ENCODE measurements around the gene OCA2. TPM values are rescaled to one million over a fixed set of nuclear protein-coding genes. Genes with fewer than 3 reads are reported as not detected.

Gene OCA2
- total and polyA plus RNA-seq, 2 of the 8 experiments (the other 6 are each of a cell fraction or from before 2014, with no cell fraction given), result 0.20 TPM

GRCh38 chr15:27872355-27872754, 226.8 kb downstream of the OCA2 start (continued):
- TF ChIP-seq CHD7 (IDR thresholded peaks at IDR 0.05; ENCODE audit: insufficient replicate concordance, low read length) (no peak), PHF8 (conservative IDR thresholded peaks at IDR 0.05; ENCODE audit: low read depth, low read length) (no peak), NANOG (IDR thresholded peaks at IDR 0.05; ENCODE audit: insufficient read depth, low read depth, low read length, poor library complexity, severe bottlenecking) (no peak), SP1 (IDR thresholded peaks at IDR 0.05; ENCODE audit: low read depth, low read length) (no peak), POU5F1 (IDR thresholded peaks at IDR 0.05; ENCODE audit: low read depth, low read length) (no peak), JUN (IDR thresholded peaks at IDR 0.05; ENCODE audit: low read depth, low read length) (no peak), CTBP2 (IDR thresholded peaks at IDR 0.05; ENCODE audit: borderline replicate concordance, insufficient read depth, insufficient read length, low read length) (no peak), RAD21 (IDR thresholded peaks at IDR 0.05 in 1 of 2, conservative IDR thresholded peaks at IDR 0.05 in 1 of 2; ENCODE audit: low read depth in 2 of 2, low read length in 2 of 2) (no peak), ATF2 (IDR thresholded peaks at IDR 0.05; ENCODE audit: low read length) (no peak), CHD2 (IDR thresholded peaks at IDR 0.05; ENCODE audit: low read length) (no peak)

All from H1 (cell line).